ENCODE data around the gene NUP62CL.

GRCh38 chrX:107102980-107103379 is 103.3 kb downstream of the NUP62CL start:
- TF ChIP-seq POLR2A (IDR thresholded peaks at IDR 0.05) (no peak), CTCF (IDR thresholded peaks at IDR 0.05) (no peak)

All from lower leg skin (tissue), 3 donors.